ENCODE data around the gene ABCG4. TPM values are rescaled to one million over a fixed set of nuclear protein-coding genes. Genes with fewer than 3 reads are reported as not detected.

Gene ABCG4
- total and polyA plus RNA-seq, 9 of the 15 experiments (the other 6 are each of a cell fraction or from before 2014, with no cell fraction given) = 0.03 to 0.11 (median 0.07) TPM; not detected in 4

DNA sequence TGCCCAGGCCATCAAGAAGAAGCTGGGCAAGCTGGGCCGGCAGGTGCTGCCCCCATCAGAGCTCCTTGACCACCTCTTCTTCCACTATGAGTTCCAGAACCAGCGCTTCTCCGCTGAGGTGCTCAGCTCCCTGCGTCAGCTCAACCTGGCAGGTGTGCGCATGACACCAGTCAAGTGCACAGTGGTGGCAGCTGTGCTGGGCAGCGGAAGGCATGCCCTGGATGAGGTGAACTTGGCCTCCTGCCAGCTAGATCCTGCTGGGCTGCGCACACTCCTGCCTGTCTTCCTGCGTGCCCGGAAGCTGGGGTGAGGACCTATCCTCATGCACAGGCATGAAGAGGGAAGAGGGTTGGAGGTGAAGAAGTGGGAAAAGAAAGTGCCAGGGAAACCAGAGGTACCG is 31.1 kb downstream of the ABCG4 start:
- Histone ChIP-seq H4K20me1 (replicated peaks; ENCODE audit: control insufficient read depth, insufficient read depth, low read length) (no peaks in the 10 kb centered on the region), H3K9ac (ENCODE audit: insufficient read depth in 1 of 2, low read depth in 2 of 2, low read length in 2 of 2) (no peak overlapping the region), H3K9me3 (replicated peaks; ENCODE audit: control insufficient read depth, insufficient read depth, low read depth, low read length) (no peaks in the 10 kb centered on the region), H3K36me3 (ENCODE audit: control insufficient read depth, insufficient read depth, low read length) (no peaks in the 10 kb centered on the region), H3K4me2 (ENCODE audit: insufficient read depth, low read length) (no peak overlapping the region), H3K4me3 (no peak overlapping the region), H3K79me2 (ENCODE audit: control insufficient read depth, insufficient read depth, low read length) (no peaks in the 10 kb centered on the region), H3K27ac (ENCODE audit: extremely low read depth, low read depth, low read length) (no peak overlapping the region), H3K27me3 (ENCODE audit: control insufficient read depth in 2 of 2, insufficient read depth in 2 of 2, low read length in 2 of 2) (peaks cover 0 to 5% of the 10 kb centered on the region in 2 experiments; a peak in 1 of 5 replicates), H3K9me1 (ENCODE audit: control insufficient read depth, insufficient read depth, low read length) (no peaks in the 10 kb centered on the region), H3K4me1 (replicated peaks in 1 of 2; ENCODE audit: control insufficient read depth in 2 of 2, insufficient read depth in 2 of 2, low read length in 2 of 2) (peaks cover 22 to 27% of the 10 kb centered on the region in 2 experiments), H2AFZ (ENCODE audit: low read depth, low read length) (no peak overlapping the region)
- no peak for ATAC-seq
- WGBS (ENCODE audit: insufficient coverage, low coverage, missing lambda C conversion rate) = 70% methylated on average over 10 of the region's 10 CpGs
- CTCF ChIA-PET (ENCODE audit: low intra/inter-chr PET ratio) = no interaction called here
- no peak for DNase-seq (ENCODE audit: extremely low read depth in 1 of 4, low spot score in 3 of 4)
- TF ChIP-seq NFIC (IDR thresholded peaks at IDR 0.05) (peak; percentile 90), TEAD2 (tag; IDR thresholded peaks at IDR 0.05) (no peak), NFIX (CRISPR knock-in tag; IDR thresholded peaks at IDR 0.05; ENCODE audit: low read depth) (peak; percentile 49), NUFIP1 (IDR thresholded peaks at IDR 0.05; ENCODE audit: partially characterized antibody) (no peak), RBM22 (IDR thresholded peaks at IDR 0.05; ENCODE audit: low read depth, low read length, poor library complexity, severe bottlenecking) (no peak)
- in situ Hi-C loops (cut with MboI) = no loop called here
- POLR2A ChIA-PET = interaction anchor here (0.5 to 0.9 kb wide), 2 partner anchors 22 to 37 kb away, joined by 3 read pairs; no protein-coding TSS in a partner anchor
- intact Hi-C loops (cut with micrococcal nuclease) = no loop called here
- no TSS peak for BruUV-seq (replicated peaks)
- FAIRE-seq = no peak
